Stomach (tissue), 9 donors: Measurements from ENCODE around the gene CCDC170. TPM values are rescaled to one million over a fixed set of nuclear protein-coding genes. Genes with fewer than 3 reads are reported as not detected.

Experiments
- DNase-seq, 2 donors: peaks; one replicate each; pipeline versions ENCODE4 v3.0.0 to v3.0.0-alpha.2; 2013 to 2019
- H3K27ac ChIP-seq, 5 donors: fragments of 200-600 bp in 4 of 5; sonication (generic) in 4 of 5; one replicate each; pipeline ENCODE4 v1.5.1; 2013 to 2019; ENCODE audit warnings: mild to moderate bottlenecking in 1 of 5, moderate library complexity in 1 of 5
- H3K27me3 ChIP-seq, 3 donors: fragments of 200-600 bp; sonication (generic); one replicate each; pipeline ENCODE4 v1.5.1; 2017 to 2019; ENCODE audit warnings: mixed run types in 1 of 3
- H3K36me3 ChIP-seq, 4 donors: fragments of 200-600 bp; sonication (generic); 1 replicate in 3 of 4; 2 replicates in 1 of 4; pipeline ENCODE4 v1.5.1; 2016 to 2019
- H3K4me1 ChIP-seq, 4 donors: fragments of 200-600 bp; sonication (generic); one replicate each; pipeline ENCODE4 v1.5.1; 2016 to 2019
- H3K4me3 ChIP-seq, 4 donors: fragments of 200-600 bp; sonication (generic) in 3 of 4; one replicate each; pipeline ENCODE4 v1.5.1; 2016 to 2019; ENCODE audit warnings: mild to moderate bottlenecking in 1 of 4
- H3K9me3 ChIP-seq, 4 donors: fragments of 200-600 bp; sonication (generic); one replicate each; pipeline ENCODE4 v1.5.1; 2016 to 2019
- EP300 ChIP-seq: sonication (generic); formaldehyde crosslinking; IDR thresholded peaks from one replicate; pipeline ENCODE4 v1.6.1; 2017; ENCODE audit warnings: antibody characterized with exemption
- POLR2A ChIP-seq, 4 donors: fragments of 450-650 bp; IDR thresholded peaks; one replicate each; pipeline ENCODE4 v1.6.1; 2016; ENCODE audit warnings: antibody characterized with exemption in 4 of 4, control low read depth in 2 of 4, mild to moderate bottlenecking in 1 of 4, moderate library complexity in 1 of 4
- POLR2AphosphoS5 ChIP-seq, 3 donors: sonication (generic); formaldehyde crosslinking; IDR thresholded peaks; one replicate each; pipeline ENCODE4 v1.6.1; 2016; ENCODE audit warnings: antibody characterized with exemption in 3 of 3
- WGBS, 5 donors: extraction: QIAGEN DNeasy Blood & Tissue Kit in 3 of 5; methylation state at CpG; one replicate each; pipeline versions ENCODE4 v1.1.5 to v1.1.7; 2013 to 2018; 5-methylcytosine and 5-hydroxymethylcytosine counted together
- intact Hi-C: fragments of 100-400 bp; cut with DNase I; formaldehyde crosslinking; loops from one replicate; pipeline ENCODE4 v1.15.1; 2023; ENCODE audit warnings: low total_unique reads
- polyA plus RNA-seq, 3 donors: library from polyadenylated mRNA; stranded (reverse); fragments of 200-250 nt; gene quantifications; one replicate each; pipeline ENCODE4 v1.2.3, GENCODE V29; 2013
- small RNA-seq, 4 donors: library from RNA; depleted of rRNA; stranded (forward); fragments of <200 nt; gene quantifications; one replicate each; pipeline ENCODE3, GENCODE V24; 2016
- total RNA-seq, 5 donors: library from RNA; depleted of rRNA; stranded (reverse); fragments of >200 nt; gene quantifications; one replicate each; pipeline versions ENCODE4 v1.1.0 to v1.2.3, GENCODE V29; 2014 to 2016
- TF ChIP-seq, protein P1 (sequence below), 7 experiments: fragments of 450-650 bp in 4 of 7; fragments of 200-600 bp in 3 of 7; sonication (generic) in 3 of 7; IDR thresholded peaks; one replicate each; pipeline ENCODE4 v1.5.1; 2016 to 2019; ENCODE audit warnings: antibody characterized with exemption in 7 of 7, control low read depth in 2 of 7, mild to moderate bottlenecking in 1 of 7
- donor health status: healthy with polysubstance abuse.
- donor health status: Bipolar disorder and iron deficiency.
- donor health status: healthy.

Gene CCDC170
- total and polyA plus RNA-seq, 8 donors: 0.05 to 3.6 (median 0.61) TPM; not detected in 1

DNA sequence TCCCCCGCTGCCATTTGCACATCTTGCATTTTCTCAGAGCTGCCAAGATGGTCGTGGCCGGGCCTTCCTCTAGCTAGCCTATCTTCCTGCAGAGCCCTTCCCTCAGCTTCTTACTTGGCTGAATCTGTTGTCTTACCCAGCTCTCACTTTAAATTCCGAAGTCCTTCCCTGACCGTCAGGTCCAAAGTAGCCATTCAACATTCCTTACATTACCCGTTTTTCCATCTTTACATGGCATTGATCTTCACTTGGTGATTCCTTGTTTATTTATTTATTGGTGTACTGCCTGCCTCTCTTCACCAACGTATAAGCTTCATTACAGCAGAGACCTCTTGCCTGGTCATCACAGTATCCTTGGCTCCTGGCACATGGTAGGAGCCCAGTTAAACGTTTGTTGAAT, 176.3 kb downstream of the CCDC170 start:
- intact Hi-C loops: no loop called here
- DNase-seq: no peak
- 81 to 87% (median 83%) methylated on average over 8 of the region's 8 CpGs for WGBS, 5 donors

More for the DNA sequence above, 176.3 kb downstream of the CCDC170 start:
- Histone ChIP-seq H3K4me1 (peaks cover 7 to 12% (median 10%) of the 10 kb centered on the region in 4 donors), H3K27me3 (no peaks in the 10 kb centered on the region), H3K9me3 (no peaks in the 10 kb centered on the region), H3K36me3 (no peaks in the 10 kb centered on the region), H3K27ac (no peak overlapping the region), H3K4me3 (no peak overlapping the region)
- TF ChIP-seq, protein P1, sequence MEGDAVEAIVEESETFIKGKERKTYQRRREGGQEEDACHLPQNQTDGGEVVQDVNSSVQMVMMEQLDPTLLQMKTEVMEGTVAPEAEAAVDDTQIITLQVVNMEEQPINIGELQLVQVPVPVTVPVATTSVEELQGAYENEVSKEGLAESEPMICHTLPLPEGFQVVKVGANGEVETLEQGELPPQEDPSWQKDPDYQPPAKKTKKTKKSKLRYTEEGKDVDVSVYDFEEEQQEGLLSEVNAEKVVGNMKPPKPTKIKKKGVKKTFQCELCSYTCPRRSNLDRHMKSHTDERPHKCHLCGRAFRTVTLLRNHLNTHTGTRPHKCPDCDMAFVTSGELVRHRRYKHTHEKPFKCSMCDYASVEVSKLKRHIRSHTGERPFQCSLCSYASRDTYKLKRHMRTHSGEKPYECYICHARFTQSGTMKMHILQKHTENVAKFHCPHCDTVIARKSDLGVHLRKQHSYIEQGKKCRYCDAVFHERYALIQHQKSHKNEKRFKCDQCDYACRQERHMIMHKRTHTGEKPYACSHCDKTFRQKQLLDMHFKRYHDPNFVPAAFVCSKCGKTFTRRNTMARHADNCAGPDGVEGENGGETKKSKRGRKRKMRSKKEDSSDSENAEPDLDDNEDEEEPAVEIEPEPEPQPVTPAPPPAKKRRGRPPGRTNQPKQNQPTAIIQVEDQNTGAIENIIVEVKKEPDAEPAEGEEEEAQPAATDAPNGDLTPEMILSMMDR (IDR thresholded peaks at IDR 0.05): no peak
- TF ChIP-seq POLR2A (IDR thresholded peaks at IDR 0.05) (no peak), EP300 (no peak), POLR2AphosphoS5 (IDR thresholded peaks at IDR 0.05) (no peak)

Small RNAs within 50 kb of the gene (small RNA-seq; reads per million reads assigned to genes)
- gene RNU6-813P: 0 reads per million in 4 donors

Other genes with a start within 250 kb of the CCDC170 start
- 10 to 100 TPM in 1 of 5 donors, 1 to 10 TPM in 3, under 1 TPM in 1; 0.89 to 19.1 (median 7.5) TPM for gene ZBTB2, start 102.5 kb upstream of the CCDC170 start, total RNA-seq
- gene ZBTB2, start 102.5 kb upstream of the CCDC170 start, polyA plus RNA-seq: 1 to 10 TPM; 5.1 to 7.9 (median 7.5) TPM
- gene RMND1, start 41.9 kb upstream of the CCDC170 start, total RNA-seq: 10 to 100 TPM in 4 of 5 donors, 1 to 10 TPM in 1; 6.4 to 47.2 (median 31.9) TPM
- 10 to 100 TPM; 13.9 to 17.9 (median 14.9) TPM for gene RMND1, start 41.9 kb upstream of the CCDC170 start, polyA plus RNA-seq